Erythroblast (primary cell): Measurements from ENCODE around the gene FAT2.

ENCODE experiments used
- DNase-seq, 2 experiments: peaks; one replicate each; lab custom pipeline; 2025; lab: John Stamatoyannopoulos, UW
- GATA1 ChIP-seq: IDR thresholded peaks from 2 replicates; pipeline ENCODE4 v1.6.1; 2011; ENCODE audit warnings: low read depth, mild to moderate bottlenecking, control low read depth, low read length, moderate library complexity
- POLR2A ChIP-seq: IDR thresholded peaks from 2 replicates; pipeline ENCODE4 v1.6.1; 2011; ENCODE audit warnings: mild to moderate bottlenecking, low read length

FAT2 gene

GRCh38 chr5:151622367-151623088, 31.4 kb upstream of the FAT2 start:
- no peak for DNase-seq
- TF ChIP-seq POLR2A (no peak), GATA1 (no peak)

- DNase-seq: no peak
- TF ChIP-seq POLR2A (no peak), GATA1 (no peak)
Observed at GRCh38 chr5:151620461-151620840, 29.3 kb upstream of the FAT2 start.

- DNase-seq: no peak
- no peak for TF ChIP-seq GATA1
- TF ChIP-seq POLR2A: no peak
Observed at GRCh38 chr5:151619812-151620460, 28.8 kb upstream of the FAT2 start.

GRCh38 chr5:151618907-151619306, 27.8 kb upstream of the FAT2 start:
- TF ChIP-seq POLR2A (no peak), GATA1 (no peak)
- DNase-seq: no peak

GRCh38 chr5:151617841-151618710, 26.9 kb upstream of the FAT2 start:
- no peak for DNase-seq
- no peak for TF ChIP-seq POLR2A
- no peak for TF ChIP-seq GATA1

GRCh38 chr5:151617383-151617840, 26.3 kb upstream of the FAT2 start:
- DNase-seq: no peak
- TF ChIP-seq POLR2A (no peak), GATA1 (no peak)

GRCh38 chr5:151615431-151615830, 24.3 kb upstream of the FAT2 start:
- TF ChIP-seq GATA1 (no peak), POLR2A (no peak)
- DNase-seq: no peak

- TF ChIP-seq POLR2A: no peak
- TF ChIP-seq GATA1: no peak
- DNase-seq: no peak
Observed at GRCh38 chr5:151614565-151614964, 23.4 kb upstream of the FAT2 start.

- DNase-seq: no peak
- TF ChIP-seq POLR2A: no peak
- no peak for TF ChIP-seq GATA1
Observed at GRCh38 chr5:151612689-151613427, 21.7 kb upstream of the FAT2 start.

- no peak for DNase-seq
- TF ChIP-seq POLR2A: no peak
- no peak for TF ChIP-seq GATA1
Observed at GRCh38 chr5:151611127-151611775, 20.1 kb upstream of the FAT2 start.

GRCh38 chr5:151608522-151608921, 17.4 kb upstream of the FAT2 start:
- TF ChIP-seq GATA1: no peak
- no peak for TF ChIP-seq POLR2A
- no peak for DNase-seq

- no peak for DNase-seq
- TF ChIP-seq POLR2A: no peak
Observed at GRCh38 chr5:151607304-151607703, 16.2 kb upstream of the FAT2 start.

- DNase-seq: no peak
- TF ChIP-seq GATA1: no peak
- TF ChIP-seq POLR2A: no peak
Observed at GRCh38 chr5:151605559-151605958, 14.4 kb upstream of the FAT2 start.
